Spinal cord (tissue), 10 donors: Measurements from ENCODE around the gene C11orf97. TPM values are rescaled to one million over a fixed set of nuclear protein-coding genes. Genes with fewer than 3 reads are reported as not detected.
A peak's percentile ranks its signal among the peaks of the same experiment; 100 is the strongest.

Experiments
- DNase-seq, 6 donors: peaks; one replicate each; pipeline versions ENCODE4 v3.0.0 to v3.0.0-alpha.2; 2013 to 2015; ENCODE audit warnings: low spot score in 6 of 6, low read depth in 4 of 6
- H3K27ac ChIP-seq: one replicate; pipeline ENCODE4 v1.5.1; 2013; ENCODE audit warnings: low read depth, low read length, control low read depth
- H3K27me3 ChIP-seq: one replicate; pipeline ENCODE4 v1.6.1; 2013; ENCODE audit warnings: low read length; ENCODE audit not compliant: control insufficient read depth, insufficient read depth
- H3K36me3 ChIP-seq: one replicate; pipeline ENCODE4 v1.6.1; 2013; ENCODE audit warnings: low read length; ENCODE audit not compliant: control insufficient read depth, insufficient read depth
- H3K4me1 ChIP-seq: one replicate; pipeline ENCODE4 v1.6.1; 2013; ENCODE audit warnings: low read length; ENCODE audit not compliant: control insufficient read depth, insufficient read depth
- H3K4me3 ChIP-seq: one replicate; pipeline ENCODE4 v1.5.1; 2013; ENCODE audit warnings: low read depth, low read length, control low read depth
- H3K9me3 ChIP-seq: one replicate; pipeline ENCODE4 v1.6.1; 2013; ENCODE audit warnings: low read length; ENCODE audit not compliant: control insufficient read depth, insufficient read depth
- WGBS: methylation state at CpG from one replicate; pipeline ENCODE4 v1.1.5; 2013; ENCODE audit warnings: missing lambda C conversion rate; ENCODE audit not compliant: insufficient coverage; 5-methylcytosine and 5-hydroxymethylcytosine counted together
- polyA plus RNA-seq, 2 donors: library from polyadenylated mRNA; unstranded; fragments of 120-200 nt; gene quantifications; one replicate each; pipeline ENCODE4 v1.2.1, GENCODE V29; 2013; ENCODE audit not compliant: insufficient read length in 2 of 2
- total RNA-seq, 2 donors: library from RNA; depleted of rRNA in 1 of 2; stranded (reverse); fragments of 120-200 nt in 1 of 2; fragments of >200 nt in 1 of 2; gene quantifications; one replicate each; pipeline versions ENCODE4 v1.2.3 to v1.2.4, GENCODE V29; 2013 to 2014
- donor health status: healthy.

The C11orf97 gene
- total and polyA plus RNA-seq, 4 donors, result 0.69 to 4.7 (median 1.3) TPM

GRCh38 chr11:94521684-94522083 lies 9.4 kb downstream of the C11orf97 start:
- H3K27ac ChIP-seq, result no peak overlapping the region
- H3K4me3 ChIP-seq, result no peak overlapping the region
- H3K9me3 ChIP-seq, result no peaks in the 10 kb centered on the region
- no peaks in the 10 kb centered on the region for H3K4me1 ChIP-seq
- no peak for DNase-seq
- no peaks in the 10 kb centered on the region for H3K36me3 ChIP-seq
- 73% methylated on average over 5 of the region's 5 CpGs for WGBS
- H3K27me3 ChIP-seq, result no peaks in the 10 kb centered on the region

- Histone ChIP-seq H3K27ac (no peak overlapping the region), H3K9me3 (no peaks in the 10 kb centered on the region), H3K4me3 (no peak overlapping the region), H3K4me1 (no peaks in the 10 kb centered on the region), H3K36me3 (no peaks in the 10 kb centered on the region), H3K27me3 (no peaks in the 10 kb centered on the region)
- no CpG with 5 or more reads among the region's 1 CpG for whole genome bisulfite sequencing
- DNase-seq, result no peak
Observed at GRCh38 chr11:94524341-94524740, 12.1 kb downstream of the C11orf97 start.

GRCh38 chr11:94525546-94526324 lies 13.5 kb downstream of the C11orf97 start:
- Histone ChIP-seq H3K36me3 (no peaks in the 10 kb centered on the region), H3K4me1 (no peaks in the 10 kb centered on the region), H3K27ac (no peak overlapping the region), H3K27me3 (no peaks in the 10 kb centered on the region), H3K4me3 (no peak overlapping the region), H3K9me3 (no peaks in the 10 kb centered on the region)
- no CpG with 5 or more reads among the region's 5 CpGs for WGBS
- peak in 2 of 6 donors; percentile 83 to 84 for DNase-seq

GRCh38 chr11:94526645-94527438 lies 14.6 kb downstream of the C11orf97 start:
- no peak overlapping the region for H3K27ac ChIP-seq
- WGBS, result no CpG with 5 or more reads among the region's 4 CpGs
- no peaks in the 10 kb centered on the region for H3K4me1 ChIP-seq
- no peaks in the 10 kb centered on the region for H3K27me3 ChIP-seq
- no peaks in the 10 kb centered on the region for H3K9me3 ChIP-seq
- no peaks in the 10 kb centered on the region for H3K36me3 ChIP-seq
- DNase-seq, result peak in 1 of 6 donors; percentile 12
- H3K4me3 ChIP-seq, result no peak overlapping the region

- no peak for DNase-seq
- H3K27me3 ChIP-seq, result no peaks in the 10 kb centered on the region
- H3K4me1 ChIP-seq, result no peaks in the 10 kb centered on the region
- H3K36me3 ChIP-seq, result no peaks in the 10 kb centered on the region
- no peaks in the 10 kb centered on the region for H3K9me3 ChIP-seq
- no peak overlapping the region for H3K4me3 ChIP-seq
- no peak overlapping the region for H3K27ac ChIP-seq
Observed at GRCh38 chr11:94528551-94528950, 16.3 kb downstream of the C11orf97 start.

- Histone ChIP-seq H3K36me3 (no peaks in the 10 kb centered on the region), H3K27ac (no peak overlapping the region), H3K9me3 (no peaks in the 10 kb centered on the region), H3K4me1 (no peaks in the 10 kb centered on the region), H3K27me3 (no peaks in the 10 kb centered on the region), H3K4me3 (no peak overlapping the region)
- WGBS, result 100% methylated on average over 2 of the region's 3 CpGs
- DNase-seq, result no peak
Observed at GRCh38 chr11:94532211-94532610, 19.9 kb downstream of the C11orf97 start.

GRCh38 chr11:94533206-94533605 lies 20.9 kb downstream of the C11orf97 start:
- no peaks in the 10 kb centered on the region for H3K4me1 ChIP-seq
- no peaks in the 10 kb centered on the region for H3K9me3 ChIP-seq
- H3K36me3 ChIP-seq, result no peaks in the 10 kb centered on the region
- no peak for DNase-seq
- no CpG with 5 or more reads among the region's 1 CpG for WGBS
- no peak overlapping the region for H3K27ac ChIP-seq
- H3K27me3 ChIP-seq, result no peaks in the 10 kb centered on the region
- H3K4me3 ChIP-seq, result no peak overlapping the region

- no peak overlapping the region for H3K27ac ChIP-seq
- 100% methylated on average over 2 of the region's 6 CpGs for WGBS
Observed at GRCh38 chr11:94533696-94534630, 21.7 kb downstream of the C11orf97 start.

GRCh38 chr11:94536386-94536785 lies 24.1 kb downstream of the C11orf97 start:
- H3K27ac ChIP-seq, result no peak overlapping the region
- no peaks in the 10 kb centered on the region for H3K4me1 ChIP-seq
- H3K27me3 ChIP-seq, result no peaks in the 10 kb centered on the region
- no peaks in the 10 kb centered on the region for H3K9me3 ChIP-seq
- no peak for DNase-seq
- H3K4me3 ChIP-seq, result no peak overlapping the region
- H3K36me3 ChIP-seq, result no peaks in the 10 kb centered on the region

More at GRCh38 chr11:94533696-94534630, 21.7 kb downstream of the C11orf97 start:
- Histone ChIP-seq H3K4me3 (no peak overlapping the region), H3K4me1 (no peaks in the 10 kb centered on the region), H3K27me3 (no peaks in the 10 kb centered on the region), H3K9me3 (no peaks in the 10 kb centered on the region), H3K36me3 (no peaks in the 10 kb centered on the region)
- DNase-seq, result no peak
